ENCODE measurements around the gene ISX. TPM values are rescaled to one million over a fixed set of nuclear protein-coding genes. Genes with fewer than 3 reads are reported as not detected.
"Not testable (repeated sequence)": the region's sequence is repeated elsewhere in the genome, so short reads cannot be mapped to it uniquely, and the experiment has no call there.

The ISX gene
- total RNA-seq, 4 donors from 2014 or later, result not detected

DNA sequence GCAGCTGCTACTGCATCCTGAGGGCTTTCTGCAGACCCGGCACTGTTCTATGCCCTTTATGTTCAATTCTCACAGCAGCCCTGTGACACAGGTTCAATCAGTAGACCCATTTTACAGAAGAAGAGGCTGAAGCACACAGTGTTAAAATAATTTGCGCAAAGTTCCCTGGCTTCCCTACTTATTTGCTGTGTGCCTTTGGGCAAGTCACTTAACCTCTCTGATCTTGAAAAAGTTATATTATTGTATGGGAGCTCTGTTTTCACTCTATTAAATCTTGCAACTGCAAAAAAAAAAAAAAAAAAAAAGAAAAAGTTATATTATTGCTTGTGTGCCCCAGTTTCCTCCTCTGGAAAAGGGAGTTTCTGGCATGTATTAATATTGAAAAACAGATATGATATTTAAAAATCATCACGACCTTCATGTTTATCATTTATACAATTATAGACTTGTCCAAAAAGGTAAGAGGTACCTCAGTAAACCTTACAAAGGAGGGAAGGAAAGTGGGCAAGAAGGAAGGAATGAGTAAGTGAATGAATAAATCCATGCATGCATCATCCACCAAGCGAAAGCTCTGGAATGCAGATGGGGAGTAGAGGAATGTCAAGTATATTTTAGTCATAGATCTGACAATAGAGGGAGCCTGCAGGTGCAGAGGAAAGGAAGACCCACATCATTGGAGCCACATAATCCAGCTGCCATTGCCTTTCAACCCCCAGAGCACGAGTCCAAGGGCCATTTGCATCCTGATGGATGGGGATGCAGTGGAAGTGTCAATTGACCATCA is 21.2 kb upstream of the ISX start:
- TF ChIP-seq POLR2A (IDR thresholded peaks at IDR 0.05) (no peak), EP300 (IDR thresholded peaks at IDR 0.05) (no peak)
- TF ChIP-seq, protein P1, sequence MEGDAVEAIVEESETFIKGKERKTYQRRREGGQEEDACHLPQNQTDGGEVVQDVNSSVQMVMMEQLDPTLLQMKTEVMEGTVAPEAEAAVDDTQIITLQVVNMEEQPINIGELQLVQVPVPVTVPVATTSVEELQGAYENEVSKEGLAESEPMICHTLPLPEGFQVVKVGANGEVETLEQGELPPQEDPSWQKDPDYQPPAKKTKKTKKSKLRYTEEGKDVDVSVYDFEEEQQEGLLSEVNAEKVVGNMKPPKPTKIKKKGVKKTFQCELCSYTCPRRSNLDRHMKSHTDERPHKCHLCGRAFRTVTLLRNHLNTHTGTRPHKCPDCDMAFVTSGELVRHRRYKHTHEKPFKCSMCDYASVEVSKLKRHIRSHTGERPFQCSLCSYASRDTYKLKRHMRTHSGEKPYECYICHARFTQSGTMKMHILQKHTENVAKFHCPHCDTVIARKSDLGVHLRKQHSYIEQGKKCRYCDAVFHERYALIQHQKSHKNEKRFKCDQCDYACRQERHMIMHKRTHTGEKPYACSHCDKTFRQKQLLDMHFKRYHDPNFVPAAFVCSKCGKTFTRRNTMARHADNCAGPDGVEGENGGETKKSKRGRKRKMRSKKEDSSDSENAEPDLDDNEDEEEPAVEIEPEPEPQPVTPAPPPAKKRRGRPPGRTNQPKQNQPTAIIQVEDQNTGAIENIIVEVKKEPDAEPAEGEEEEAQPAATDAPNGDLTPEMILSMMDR (IDR thresholded peaks at IDR 0.05), result no peak
- Histone ChIP-seq H3K4me3 (no peak overlapping the region), H3K27ac (no peak overlapping the region), H3K36me3 (no peaks in the 10 kb centered on the region), H3K4me1 (no peaks in the 10 kb centered on the region), H3K9me3 (peaks cover 0 to 13% (median 0%) of the 10 kb centered on the region in 4 donors), H3K27me3 (no peaks in the 10 kb centered on the region)
- 78 to 84% methylated on average over 5 of the region's 5 CpGs for WGBS, 2 donors
- DNase-seq (ENCODE audit: low spot score in 2 of 2), result no peak

DNA sequence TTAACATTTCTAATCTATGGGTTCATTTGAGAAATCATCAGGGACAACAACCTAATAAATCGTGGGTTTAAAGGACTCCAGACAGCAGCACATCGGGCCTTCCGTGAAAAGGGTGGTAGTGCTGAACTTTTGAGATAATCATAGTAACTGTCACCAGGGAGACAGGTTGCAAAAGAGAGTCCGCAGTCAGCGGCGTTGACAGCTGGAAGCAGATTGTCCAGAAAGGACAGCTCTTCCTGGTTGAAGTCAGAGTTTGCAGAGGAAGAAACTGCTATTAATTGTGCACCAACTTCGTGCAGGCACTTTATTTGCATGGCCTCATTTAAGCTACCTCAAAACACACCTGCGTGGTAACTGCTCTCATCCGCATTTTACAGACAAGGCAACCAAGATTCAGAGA is 20.5 kb upstream of the ISX start:
- H3K27ac ChIP-seq, result no peak overlapping the region
- H3K9me3 ChIP-seq, result peaks cover 0 to 8% (median 0%) of the 10 kb centered on the region in 4 donors
- TF ChIP-seq, protein P1 (IDR thresholded peaks at IDR 0.05), result no peak
- TF ChIP-seq POLR2A (IDR thresholded peaks at IDR 0.05) (no peak), EP300 (IDR thresholded peaks at IDR 0.05) (no peak)
- DNase-seq (ENCODE audit: low spot score in 2 of 2), result no peak
- no peaks in the 10 kb centered on the region for H3K4me1 ChIP-seq
- no peaks in the 10 kb centered on the region for H3K36me3 ChIP-seq
- WGBS, 2 donors, result 70 to 79% methylated on average over 9 of the region's 9 CpGs
- no peak overlapping the region for H3K4me3 ChIP-seq
- no peaks in the 10 kb centered on the region for H3K27me3 ChIP-seq

DNA sequence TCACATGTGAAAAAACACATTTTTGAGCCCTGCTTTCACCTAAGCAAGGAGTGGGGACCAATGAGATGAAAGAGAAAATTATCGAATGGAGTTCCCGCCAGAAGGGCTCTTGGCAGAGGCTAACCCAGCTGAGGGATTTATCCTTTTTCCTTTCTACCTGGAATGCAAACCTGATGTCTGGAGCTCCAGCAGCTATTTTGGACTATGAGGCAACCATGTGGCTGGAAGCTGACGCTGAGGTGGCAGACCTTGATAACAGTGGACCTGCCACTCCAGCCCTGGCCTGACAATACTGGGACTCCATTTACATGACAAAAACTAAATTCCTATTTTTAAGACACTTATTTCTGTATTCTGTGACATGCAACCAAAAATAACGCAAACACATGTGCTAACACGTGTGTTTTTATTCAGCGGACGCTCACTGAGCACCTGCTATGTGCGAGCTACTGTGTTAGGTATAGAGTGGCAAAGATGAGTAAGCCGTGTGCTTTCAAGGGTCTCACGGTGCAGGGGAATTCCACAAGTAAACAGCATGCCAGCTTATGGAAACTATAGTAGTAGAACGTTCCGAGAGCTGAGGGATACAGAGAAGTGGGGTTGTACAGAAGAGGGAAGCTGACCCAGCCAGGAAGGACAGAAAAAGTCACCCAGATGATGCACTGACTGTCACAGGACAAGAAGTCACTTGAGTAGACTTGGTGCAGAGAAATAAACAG is 19.1 kb upstream of the ISX start:
- H3K27ac ChIP-seq, result no peak overlapping the region
- DNase-seq (ENCODE audit: low spot score in 2 of 2), result no peak
- 93 to 95% methylated on average over 12 of the region's 12 CpGs for WGBS, 2 donors

DNA sequence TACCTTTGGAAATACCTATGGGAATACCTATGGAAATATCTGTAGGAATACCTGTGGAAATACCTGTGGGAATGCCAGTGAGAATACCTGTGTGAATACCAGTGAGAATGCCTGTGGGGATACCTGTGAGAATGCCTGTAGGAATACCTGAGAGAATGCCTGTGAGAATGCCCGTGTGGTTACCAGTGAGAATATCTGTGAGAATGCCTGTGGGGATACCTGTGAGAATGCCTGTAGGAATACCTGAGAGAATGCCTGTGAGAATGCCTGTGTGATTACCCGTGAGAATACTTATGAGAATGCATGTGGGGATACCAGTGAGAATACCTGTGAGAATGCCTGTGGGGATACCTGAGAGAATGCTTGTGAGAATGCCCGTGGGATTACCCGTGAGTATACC is 15.9 kb upstream of the ISX start:
- not testable (repeated sequence) for H3K27ac ChIP-seq; DNase-seq (ENCODE audit: low spot score in 2 of 2); H3K27me3 ChIP-seq; H3K36me3 ChIP-seq; H3K9me3 ChIP-seq; H3K4me1 ChIP-seq; H3K4me3 ChIP-seq
- 89 to 99% methylated on average over 4 of the region's 4 CpGs for WGBS, 2 donors

More for the DNA sequence above, 19.1 kb upstream of the ISX start:
- no peaks in the 10 kb centered on the region for H3K36me3 ChIP-seq
- peaks cover 0 to 7% (median 0%) of the 10 kb centered on the region in 4 donors for H3K9me3 ChIP-seq
- no peak overlapping the region for H3K4me3 ChIP-seq
- H3K27me3 ChIP-seq, result no peaks in the 10 kb centered on the region
- H3K4me1 ChIP-seq, result no peaks in the 10 kb centered on the region
- TF ChIP-seq, protein P1 (IDR thresholded peaks at IDR 0.05), result no peak
- TF ChIP-seq POLR2A (IDR thresholded peaks at IDR 0.05) (no peak), EP300 (IDR thresholded peaks at IDR 0.05) (no peak)

DNA sequence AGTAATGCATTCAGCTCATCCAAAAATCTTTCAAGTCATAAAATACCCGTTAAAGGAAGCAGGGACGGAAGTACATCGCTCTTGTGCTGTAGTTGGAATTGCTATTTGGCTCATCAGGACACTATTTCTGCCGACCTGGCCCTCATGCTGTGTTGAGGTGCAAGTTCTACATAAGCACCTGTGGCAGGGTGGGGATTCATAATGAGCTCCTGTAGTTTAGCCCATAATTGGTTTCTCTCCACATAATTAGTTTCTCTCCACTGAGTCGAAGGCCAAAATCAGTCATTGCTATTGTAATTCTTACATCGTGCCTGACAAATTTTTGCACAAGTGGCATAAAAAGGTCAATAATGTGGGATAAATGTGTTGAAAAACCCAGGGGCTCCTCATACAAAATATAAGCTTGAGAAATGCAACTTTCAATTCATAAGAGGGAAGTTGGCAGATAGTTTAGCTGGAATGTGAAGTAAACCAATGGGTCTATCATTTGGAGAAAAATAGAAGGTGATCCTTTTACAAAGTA is 14.9 kb upstream of the ISX start:
- H3K4me3 ChIP-seq, result no peak overlapping the region
- WGBS, 2 donors, result 60 to 79% methylated on average over 6 of the region's 6 CpGs
- H3K4me1 ChIP-seq, result no peaks in the 10 kb centered on the region
- H3K36me3 ChIP-seq, result no peaks in the 10 kb centered on the region
- TF ChIP-seq EP300 (IDR thresholded peaks at IDR 0.05) (no peak), POLR2A (IDR thresholded peaks at IDR 0.05) (no peak)
- TF ChIP-seq, protein P1 (IDR thresholded peaks at IDR 0.05), result no peak
- no peaks in the 10 kb centered on the region for H3K27me3 ChIP-seq
- DNase-seq (ENCODE audit: low spot score in 2 of 2), result no peak
- no peak overlapping the region for H3K27ac ChIP-seq
- H3K9me3 ChIP-seq, result peaks cover 0 to 8% (median 0%) of the 10 kb centered on the region in 4 donors
